22Rv1 (cell line): ENCODE data around the gene THADA.

Experiments
- ZFX ChIP-seq: fragments of 450-650 bp; IDR thresholded peaks from 2 replicates; pipeline ENCODE4 v1.6.1; 2017; ENCODE audit warnings: antibody characterized with exemption, borderline replicate concordance
- TF ChIP-seq, protein P1 (sequence below): fragments of 450-650 bp; IDR thresholded peaks from 2 replicates; pipeline ENCODE4 v1.5.1; 2017; ENCODE audit warnings: mild to moderate bottlenecking

GRCh38 chr2:43634604-43635306 is 38.9 kb upstream of the THADA start:
- TF ChIP-seq, protein P1, sequence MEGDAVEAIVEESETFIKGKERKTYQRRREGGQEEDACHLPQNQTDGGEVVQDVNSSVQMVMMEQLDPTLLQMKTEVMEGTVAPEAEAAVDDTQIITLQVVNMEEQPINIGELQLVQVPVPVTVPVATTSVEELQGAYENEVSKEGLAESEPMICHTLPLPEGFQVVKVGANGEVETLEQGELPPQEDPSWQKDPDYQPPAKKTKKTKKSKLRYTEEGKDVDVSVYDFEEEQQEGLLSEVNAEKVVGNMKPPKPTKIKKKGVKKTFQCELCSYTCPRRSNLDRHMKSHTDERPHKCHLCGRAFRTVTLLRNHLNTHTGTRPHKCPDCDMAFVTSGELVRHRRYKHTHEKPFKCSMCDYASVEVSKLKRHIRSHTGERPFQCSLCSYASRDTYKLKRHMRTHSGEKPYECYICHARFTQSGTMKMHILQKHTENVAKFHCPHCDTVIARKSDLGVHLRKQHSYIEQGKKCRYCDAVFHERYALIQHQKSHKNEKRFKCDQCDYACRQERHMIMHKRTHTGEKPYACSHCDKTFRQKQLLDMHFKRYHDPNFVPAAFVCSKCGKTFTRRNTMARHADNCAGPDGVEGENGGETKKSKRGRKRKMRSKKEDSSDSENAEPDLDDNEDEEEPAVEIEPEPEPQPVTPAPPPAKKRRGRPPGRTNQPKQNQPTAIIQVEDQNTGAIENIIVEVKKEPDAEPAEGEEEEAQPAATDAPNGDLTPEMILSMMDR, result no peak
- no peak for TF ChIP-seq ZFX
